Fibroblast of gingiva (primary cell): ENCODE measurements around the gene NCOA7.

Experiments used
- DNase-seq: peaks from one replicate; pipeline ENCODE4 v3.0.0-alpha.2; 2011; ENCODE audit warnings: low read depth

NCOA7 gene

DNA sequence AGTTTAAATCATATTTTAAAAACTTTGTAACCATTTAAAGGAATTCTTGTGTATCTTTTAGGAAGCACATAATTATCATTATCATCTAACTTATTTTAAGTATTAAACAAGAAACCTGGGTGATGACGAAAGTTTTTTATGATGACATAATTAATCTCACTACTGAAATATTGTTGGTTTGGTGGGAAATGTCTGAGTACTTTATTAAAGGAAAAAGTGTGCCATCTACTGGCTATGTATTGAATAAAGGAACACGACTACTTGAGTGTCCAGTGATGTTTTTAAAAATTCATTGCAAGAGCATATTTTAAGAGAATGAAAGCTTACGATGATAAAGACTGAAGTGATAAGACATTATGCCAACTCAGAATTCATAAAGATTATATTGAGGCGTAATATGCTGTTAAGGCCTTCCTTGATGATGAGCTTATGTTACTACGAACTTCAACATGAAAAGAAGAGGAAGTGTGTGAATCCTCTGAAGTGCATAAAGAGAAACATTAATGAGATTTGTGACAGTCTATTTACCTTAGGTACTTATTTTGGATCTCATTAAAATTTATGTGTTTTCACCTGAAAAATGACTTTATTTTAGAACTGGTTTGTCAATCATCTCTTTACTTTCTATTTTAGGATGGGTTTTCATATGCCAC is 183.6 kb downstream of the NCOA7 start:
- peak; percentile 59 for DNase-seq

DNA sequence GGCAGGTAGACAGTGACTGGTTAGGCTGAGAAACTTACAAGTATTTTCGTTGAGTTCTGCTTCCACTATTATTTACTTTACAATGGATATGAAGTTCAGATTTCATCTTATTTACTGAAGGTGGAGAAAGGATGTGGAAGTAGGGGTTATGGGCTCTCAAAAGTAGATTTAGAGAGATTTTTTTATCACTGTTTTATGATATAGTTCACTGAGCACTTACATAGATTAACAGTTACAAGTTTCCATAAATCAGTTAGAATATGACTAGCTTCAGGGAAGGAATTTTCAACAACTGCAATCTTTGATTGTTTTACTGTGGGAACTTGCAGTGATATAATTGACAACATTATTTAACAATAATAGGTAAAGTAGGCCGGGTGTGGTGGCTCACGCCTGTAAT is 188.3 kb downstream of the NCOA7 start:
- no peak for DNase-seq
